ENCODE measurements around the gene FPGS.

Gene FPGS

GRCh38 chr9:127809540-127810377 lies 7.1 kb downstream of the FPGS start:
- in situ Hi-C loops (cut with HindIII; ENCODE audit: low sequenced_read_pairs) = no loop called here

GRCh38 chr9:127810378-127811187 lies 7.9 kb downstream of the FPGS start:
- in situ Hi-C loops (cut with HindIII; ENCODE audit: low sequenced_read_pairs) = no loop called here

- in situ Hi-C loops (cut with HindIII; ENCODE audit: low sequenced_read_pairs) = no loop called here
Measured at GRCh38 chr9:127812011-127812410, 9.3 kb downstream of the FPGS start.

GRCh38 chr9:127812936-127813675 lies 10.4 kb downstream of the FPGS start:
- in situ Hi-C loops (cut with HindIII; ENCODE audit: low sequenced_read_pairs) = no loop called here

GRCh38 chr9:127813686-127814226 lies 11.1 kb downstream of the FPGS start:
- in situ Hi-C loops (cut with HindIII; ENCODE audit: low sequenced_read_pairs) = no loop called here

GRCh38 chr9:127814619-127815511 lies 12.2 kb downstream of the FPGS start:
- in situ Hi-C loops (cut with HindIII; ENCODE audit: low sequenced_read_pairs) = no loop called here

GRCh38 chr9:127815512-127816361 lies 13.1 kb downstream of the FPGS start:
- in situ Hi-C loops (cut with HindIII; ENCODE audit: low sequenced_read_pairs) = no loop called here

GRCh38 chr9:127816362-127816725 lies 13.7 kb downstream of the FPGS start:
- in situ Hi-C loops (cut with HindIII; ENCODE audit: low sequenced_read_pairs) = no loop called here

GRCh38 chr9:127816728-127817127 lies 14.0 kb downstream of the FPGS start:
- in situ Hi-C loops (cut with HindIII; ENCODE audit: low sequenced_read_pairs) = no loop called here

- in situ Hi-C loops (cut with HindIII; ENCODE audit: low sequenced_read_pairs) = no loop called here
Measured at GRCh38 chr9:127817881-127818434, 15.3 kb downstream of the FPGS start.

- in situ Hi-C loops (cut with HindIII; ENCODE audit: low sequenced_read_pairs) = no loop called here
Measured at GRCh38 chr9:127818574-127818973, 15.9 kb downstream of the FPGS start.

- in situ Hi-C loops (cut with HindIII; ENCODE audit: low sequenced_read_pairs) = no loop called here
Measured at GRCh38 chr9:127822108-127822507, 19.4 kb downstream of the FPGS start.

- in situ Hi-C loops (cut with HindIII; ENCODE audit: low sequenced_read_pairs) = no loop called here
Measured at GRCh38 chr9:127825319-127826051, 22.8 kb downstream of the FPGS start.

GRCh38 chr9:127826253-127826913 lies 23.7 kb downstream of the FPGS start:
- in situ Hi-C loops (cut with HindIII; ENCODE audit: low sequenced_read_pairs) = no loop called here

- in situ Hi-C loops (cut with HindIII; ENCODE audit: low sequenced_read_pairs) = no loop called here
Measured at GRCh38 chr9:127828262-127829031, 25.8 kb downstream of the FPGS start.

- in situ Hi-C loops (cut with HindIII; ENCODE audit: low sequenced_read_pairs) = no loop called here
Measured at GRCh38 chr9:127829205-127829906, 26.7 kb downstream of the FPGS start.
